Measurements from ENCODE around the gene HIRA.

DNA sequence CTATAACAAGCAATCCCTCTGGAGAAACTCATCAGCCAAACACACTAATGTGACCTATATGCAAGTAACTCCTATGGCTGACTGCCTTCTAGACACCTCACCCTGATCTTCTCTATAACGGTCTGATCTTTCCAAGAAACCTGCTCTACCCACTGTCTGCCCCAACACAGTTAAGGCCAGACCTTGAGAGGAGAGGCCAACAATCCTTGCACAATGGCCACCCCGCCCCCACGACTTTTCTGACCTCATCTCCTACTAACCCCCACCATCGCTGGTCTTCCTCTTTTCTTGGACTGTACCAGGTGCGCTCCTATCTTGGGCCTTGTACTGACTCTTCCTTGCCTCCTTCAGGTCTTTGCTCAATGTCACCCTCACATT is 12.5 kb downstream of the HIRA start:
- TF ChIP-seq MXI1 (conservative IDR thresholded peaks at IDR 0.05; ENCODE audit: poor library complexity, severe bottlenecking) = no peak
- TF ChIP-seq, protein P1, sequence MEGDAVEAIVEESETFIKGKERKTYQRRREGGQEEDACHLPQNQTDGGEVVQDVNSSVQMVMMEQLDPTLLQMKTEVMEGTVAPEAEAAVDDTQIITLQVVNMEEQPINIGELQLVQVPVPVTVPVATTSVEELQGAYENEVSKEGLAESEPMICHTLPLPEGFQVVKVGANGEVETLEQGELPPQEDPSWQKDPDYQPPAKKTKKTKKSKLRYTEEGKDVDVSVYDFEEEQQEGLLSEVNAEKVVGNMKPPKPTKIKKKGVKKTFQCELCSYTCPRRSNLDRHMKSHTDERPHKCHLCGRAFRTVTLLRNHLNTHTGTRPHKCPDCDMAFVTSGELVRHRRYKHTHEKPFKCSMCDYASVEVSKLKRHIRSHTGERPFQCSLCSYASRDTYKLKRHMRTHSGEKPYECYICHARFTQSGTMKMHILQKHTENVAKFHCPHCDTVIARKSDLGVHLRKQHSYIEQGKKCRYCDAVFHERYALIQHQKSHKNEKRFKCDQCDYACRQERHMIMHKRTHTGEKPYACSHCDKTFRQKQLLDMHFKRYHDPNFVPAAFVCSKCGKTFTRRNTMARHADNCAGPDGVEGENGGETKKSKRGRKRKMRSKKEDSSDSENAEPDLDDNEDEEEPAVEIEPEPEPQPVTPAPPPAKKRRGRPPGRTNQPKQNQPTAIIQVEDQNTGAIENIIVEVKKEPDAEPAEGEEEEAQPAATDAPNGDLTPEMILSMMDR (IDR thresholded peaks at IDR 0.05; ENCODE audit: poor library complexity, severe bottlenecking) = no peak
- no peak for TF ChIP-seq POLR2AphosphoS5 (IDR thresholded peaks at IDR 0.05)
- TF ChIP-seq EZH2 (IDR thresholded peaks at IDR 0.05; ENCODE audit: borderline replicate concordance, insufficient read depth, low read length, poor library complexity, severe bottlenecking) = no peak
- TF ChIP-seq, protein P2, sequence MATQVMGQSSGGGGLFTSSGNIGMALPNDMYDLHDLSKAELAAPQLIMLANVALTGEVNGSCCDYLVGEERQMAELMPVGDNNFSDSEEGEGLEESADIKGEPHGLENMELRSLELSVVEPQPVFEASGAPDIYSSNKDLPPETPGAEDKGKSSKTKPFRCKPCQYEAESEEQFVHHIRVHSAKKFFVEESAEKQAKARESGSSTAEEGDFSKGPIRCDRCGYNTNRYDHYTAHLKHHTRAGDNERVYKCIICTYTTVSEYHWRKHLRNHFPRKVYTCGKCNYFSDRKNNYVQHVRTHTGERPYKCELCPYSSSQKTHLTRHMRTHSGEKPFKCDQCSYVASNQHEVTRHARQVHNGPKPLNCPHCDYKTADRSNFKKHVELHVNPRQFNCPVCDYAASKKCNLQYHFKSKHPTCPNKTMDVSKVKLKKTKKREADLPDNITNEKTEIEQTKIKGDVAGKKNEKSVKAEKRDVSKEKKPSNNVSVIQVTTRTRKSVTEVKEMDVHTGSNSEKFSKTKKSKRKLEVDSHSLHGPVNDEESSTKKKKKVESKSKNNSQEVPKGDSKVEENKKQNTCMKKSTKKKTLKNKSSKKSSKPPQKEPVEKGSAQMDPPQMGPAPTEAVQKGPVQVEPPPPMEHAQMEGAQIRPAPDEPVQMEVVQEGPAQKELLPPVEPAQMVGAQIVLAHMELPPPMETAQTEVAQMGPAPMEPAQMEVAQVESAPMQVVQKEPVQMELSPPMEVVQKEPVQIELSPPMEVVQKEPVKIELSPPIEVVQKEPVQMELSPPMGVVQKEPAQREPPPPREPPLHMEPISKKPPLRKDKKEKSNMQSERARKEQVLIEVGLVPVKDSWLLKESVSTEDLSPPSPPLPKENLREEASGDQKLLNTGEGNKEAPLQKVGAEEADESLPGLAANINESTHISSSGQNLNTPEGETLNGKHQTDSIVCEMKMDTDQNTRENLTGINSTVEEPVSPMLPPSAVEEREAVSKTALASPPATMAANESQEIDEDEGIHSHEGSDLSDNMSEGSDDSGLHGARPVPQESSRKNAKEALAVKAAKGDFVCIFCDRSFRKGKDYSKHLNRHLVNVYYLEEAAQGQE (IDR thresholded peaks at IDR 0.05; ENCODE audit: borderline replicate concordance) = no peak
- no peak for TF ChIP-seq EP300 (conservative IDR thresholded peaks at IDR 0.05; ENCODE audit: poor library complexity, severe bottlenecking)
- TF ChIP-seq RAD21 (conservative IDR thresholded peaks at IDR 0.05) = no peak
- TF ChIP-seq SMC3 (conservative IDR thresholded peaks at IDR 0.05; ENCODE audit: poor library complexity) = no peak

Measured in neural cell (in vitro differentiated cells).